Measurements from ENCODE around the gene STAG2.

The STAG2 gene

GRCh38 chrX:123943488-123943887, 18.0 kb upstream of the STAG2 start:
- no peak overlapping the region for H3K4me3 ChIP-seq (ENCODE audit: low read depth, low read length)
- POLR2A ChIA-PET: no interaction called here
- H3K4me1 ChIP-seq (ENCODE audit: control insufficient read depth, insufficient read depth, low read length): no peaks in the 10 kb centered on the region
- CTCF ChIA-PET: no interaction called here
- no peaks in the 10 kb centered on the region for H3K36me3 ChIP-seq (ENCODE audit: control insufficient read depth in 2 of 2, insufficient read depth in 1 of 2, low read length in 2 of 2)
- H3K9me3 ChIP-seq (ENCODE audit: control insufficient read depth, insufficient read depth, low read depth, low read length): no peaks in the 10 kb centered on the region
- no peak overlapping the region for H3K27ac ChIP-seq (ENCODE audit: extremely low read depth, low read depth, low read length)
- peak; percentile 28; the same call in 1 of the 2 replicates for TF ChIP-seq PRDM6 (tag by site-specific recombination; IDR thresholded peaks at IDR 0.05)
- no peak for TF ChIP-seq MZF1 (tag by site-specific recombination; IDR thresholded peaks at IDR 0.05; ENCODE audit: borderline replicate concordance)
- 0 out of 2 replicates have a peak, but pooled peaks have one; percentile 58 for TF ChIP-seq ZNF664 (tag by site-specific recombination; IDR thresholded peaks at IDR 0.05)

GRCh38 chrX:123949846-123950245, 11.7 kb upstream of the STAG2 start:
- Histone ChIP-seq H3K36me3 (ENCODE audit: control insufficient read depth in 2 of 2, insufficient read depth in 1 of 2, low read length in 2 of 2) (no peaks in the 10 kb centered on the region), H3K4me1 (ENCODE audit: control insufficient read depth, insufficient read depth, low read length) (no peaks in the 10 kb centered on the region), H3K9me3 (ENCODE audit: control insufficient read depth, insufficient read depth, low read depth, low read length) (no peaks in the 10 kb centered on the region; the same call in 1 of the 2 replicates), H3K4me3 (ENCODE audit: low read depth, low read length) (no peak overlapping the region), H3K27ac (ENCODE audit: extremely low read depth, low read depth, low read length) (no peak overlapping the region)
- ChIA-PET POLR2A (no interaction called here), CTCF (no interaction called here)
- TF ChIP-seq ZNF501 (tag by site-specific recombination; IDR thresholded peaks at IDR 0.05) (no peak), ZNF473 (tag by site-specific recombination; IDR thresholded peaks at IDR 0.05) (no peak), ZNF214 (tag by site-specific recombination; IDR thresholded peaks at IDR 0.05; ENCODE audit: borderline replicate concordance) (no peak), ZBTB11 (tag by site-specific recombination; conservative IDR thresholded peaks at IDR 0.05; ENCODE audit: low read depth) (no peak), ZNF18 (tag by site-specific recombination; IDR thresholded peaks at IDR 0.05) (no peak), ZNF211 (tag by site-specific recombination; IDR thresholded peaks at IDR 0.05; ENCODE audit: low read depth) (no peak), ZNF16 (tag by site-specific recombination; IDR thresholded peaks at IDR 0.05; ENCODE audit: low read depth) (no peak), ZNF704 (tag by site-specific recombination; IDR thresholded peaks at IDR 0.05) (no peak), ZBTB44 (tag by site-specific recombination; IDR thresholded peaks at IDR 0.05) (no peak), ZBTB48 (tag by site-specific recombination; IDR thresholded peaks at IDR 0.05) (no peak), KLF17 (tag by site-specific recombination; IDR thresholded peaks at IDR 0.05) (no peak), ZNF311 (tag by site-specific recombination; IDR thresholded peaks at IDR 0.05; ENCODE audit: borderline replicate concordance) (no peak), ZNF112 (tag by site-specific recombination; IDR thresholded peaks at IDR 0.05) (no peak), PRDM1 (tag by site-specific recombination; IDR thresholded peaks at IDR 0.05) (no peak)

Data from HEK293 (cell line).